Body of pancreas (tissue), 4 donors: ENCODE results near the gene TEX29. TPM values are rescaled to one million over a fixed set of nuclear protein-coding genes. Genes with fewer than 3 reads are reported as not detected.

Source experiments
- ATAC-seq: fragments of 150-250 bp; one replicate; pipeline ENCODE4 v1.9.1; 2016
- DNase-seq, 4 donors: peaks; one replicate each; pipeline ENCODE4 v3.0.0-alpha.2; 2019
- H3K27ac ChIP-seq, 4 donors: fragments of 200-600 bp; sonication (generic); 1 replicate in 3 of 4; 2 replicates in 1 of 4; pipeline versions ENCODE4 v1.5.1 to v1.6.1; 2016 to 2019; ENCODE audit warnings: mild to moderate bottlenecking in 1 of 4, mixed read lengths in 1 of 4, moderate library complexity in 1 of 4
- H3K27me3 ChIP-seq, 2 donors: fragments of 200-600 bp; sonication (generic); one replicate each; pipeline ENCODE4 v1.6.0; 2016; ENCODE audit warnings: mild to moderate bottlenecking in 1 of 2
- H3K36me3 ChIP-seq, 2 donors: fragments of 200-600 bp; sonication (generic); replicated peaks in 1 of 2; 2 replicates each; pipeline ENCODE4 v1.5.1; 2016; ENCODE audit warnings: low read depth in 2 of 2; ENCODE audit not compliant: insufficient read depth in 1 of 2
- H3K4me1 ChIP-seq: fragments of 200-600 bp; sonication (generic); one replicate; pipeline ENCODE4 v1.6.0; 2016
- H3K4me3 ChIP-seq, 2 donors: fragments of 200-600 bp; sonication (generic); 1 replicate in 1 of 2; 2 replicates in 1 of 2; pipeline ENCODE4 v1.5.1; 2016 to 2019
- H3K9me3 ChIP-seq, 3 donors: fragments of 200-600 bp; sonication (generic); 1 replicate in 2 of 3; 2 replicates in 1 of 3; pipeline ENCODE4 v1.5.1; 2016
- POLR2A ChIP-seq, 3 donors: fragments of 450-650 bp; IDR thresholded peaks; one replicate each; pipeline ENCODE4 v1.6.1; 2016; ENCODE audit warnings: antibody characterized with exemption in 3 of 3, mild to moderate bottlenecking in 2 of 3
- WGBS, 2 donors: methylation state at CpG; one replicate each; pipeline ENCODE4 v1.1.5; 2017; 5-methylcytosine and 5-hydroxymethylcytosine counted together
- intact Hi-C: fragments of 100-400 bp; cut with DNase I; formaldehyde crosslinking; loops from one replicate; pipeline ENCODE4 v1.15.1; 2023
- total RNA-seq, 2 donors: library from RNA; depleted of rRNA; stranded (reverse); fragments of >200 nt; gene quantifications; one replicate each; pipeline ENCODE4 v1.1.0, GENCODE V29; 2016
- TF ChIP-seq, protein P1 (sequence below), 7 experiments: fragments of 450-650 bp in 4 of 7; fragments of 200-600 bp in 3 of 7; sonication (generic) in 3 of 7; IDR thresholded peaks; one replicate each; pipeline ENCODE4 v1.5.1; 2016 to 2019; ENCODE audit warnings: antibody characterized with exemption in 7 of 7

The TEX29 gene
- total RNA-seq, 2 donors from 2014 or later, result not detected

DNA sequence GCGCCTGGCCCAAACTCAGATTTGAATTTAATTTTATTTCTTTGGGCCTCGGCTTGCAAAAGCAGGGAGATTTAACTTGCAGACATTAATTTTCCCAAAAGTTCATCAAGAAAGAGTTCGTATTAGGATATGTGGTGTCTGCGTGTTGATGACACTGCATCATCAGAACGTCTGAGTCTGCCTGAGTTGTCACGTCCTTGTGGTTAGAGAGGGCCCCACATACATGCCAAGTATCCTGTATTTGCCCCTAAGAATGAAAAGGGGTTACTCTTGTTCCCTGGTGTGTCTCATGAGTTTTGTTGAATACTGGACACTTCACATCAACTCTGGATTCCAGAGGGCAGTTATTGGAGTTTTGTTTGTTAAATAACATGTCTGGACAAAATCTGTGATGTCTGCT is 5.6 kb upstream of the TEX29 start:
- no peaks in the 10 kb centered on the region for H3K9me3 ChIP-seq
- H3K27me3 ChIP-seq, result no peaks in the 10 kb centered on the region
- H3K4me3 ChIP-seq, result no peak overlapping the region
- WGBS, 2 donors, result 77 to 85% methylated on average over 6 of the region's 6 CpGs
- DNase-seq (no peak), ATAC-seq (no peak)
- intact Hi-C loops, result no loop called here
- TF ChIP-seq POLR2A (IDR thresholded peaks at IDR 0.05), result no peak
- TF ChIP-seq, protein P1, sequence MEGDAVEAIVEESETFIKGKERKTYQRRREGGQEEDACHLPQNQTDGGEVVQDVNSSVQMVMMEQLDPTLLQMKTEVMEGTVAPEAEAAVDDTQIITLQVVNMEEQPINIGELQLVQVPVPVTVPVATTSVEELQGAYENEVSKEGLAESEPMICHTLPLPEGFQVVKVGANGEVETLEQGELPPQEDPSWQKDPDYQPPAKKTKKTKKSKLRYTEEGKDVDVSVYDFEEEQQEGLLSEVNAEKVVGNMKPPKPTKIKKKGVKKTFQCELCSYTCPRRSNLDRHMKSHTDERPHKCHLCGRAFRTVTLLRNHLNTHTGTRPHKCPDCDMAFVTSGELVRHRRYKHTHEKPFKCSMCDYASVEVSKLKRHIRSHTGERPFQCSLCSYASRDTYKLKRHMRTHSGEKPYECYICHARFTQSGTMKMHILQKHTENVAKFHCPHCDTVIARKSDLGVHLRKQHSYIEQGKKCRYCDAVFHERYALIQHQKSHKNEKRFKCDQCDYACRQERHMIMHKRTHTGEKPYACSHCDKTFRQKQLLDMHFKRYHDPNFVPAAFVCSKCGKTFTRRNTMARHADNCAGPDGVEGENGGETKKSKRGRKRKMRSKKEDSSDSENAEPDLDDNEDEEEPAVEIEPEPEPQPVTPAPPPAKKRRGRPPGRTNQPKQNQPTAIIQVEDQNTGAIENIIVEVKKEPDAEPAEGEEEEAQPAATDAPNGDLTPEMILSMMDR (IDR thresholded peaks at IDR 0.05), result no peak
- no peak overlapping the region for H3K27ac ChIP-seq
- H3K36me3 ChIP-seq, result no peaks in the 10 kb centered on the region
- no peaks in the 10 kb centered on the region for H3K4me1 ChIP-seq

DNA sequence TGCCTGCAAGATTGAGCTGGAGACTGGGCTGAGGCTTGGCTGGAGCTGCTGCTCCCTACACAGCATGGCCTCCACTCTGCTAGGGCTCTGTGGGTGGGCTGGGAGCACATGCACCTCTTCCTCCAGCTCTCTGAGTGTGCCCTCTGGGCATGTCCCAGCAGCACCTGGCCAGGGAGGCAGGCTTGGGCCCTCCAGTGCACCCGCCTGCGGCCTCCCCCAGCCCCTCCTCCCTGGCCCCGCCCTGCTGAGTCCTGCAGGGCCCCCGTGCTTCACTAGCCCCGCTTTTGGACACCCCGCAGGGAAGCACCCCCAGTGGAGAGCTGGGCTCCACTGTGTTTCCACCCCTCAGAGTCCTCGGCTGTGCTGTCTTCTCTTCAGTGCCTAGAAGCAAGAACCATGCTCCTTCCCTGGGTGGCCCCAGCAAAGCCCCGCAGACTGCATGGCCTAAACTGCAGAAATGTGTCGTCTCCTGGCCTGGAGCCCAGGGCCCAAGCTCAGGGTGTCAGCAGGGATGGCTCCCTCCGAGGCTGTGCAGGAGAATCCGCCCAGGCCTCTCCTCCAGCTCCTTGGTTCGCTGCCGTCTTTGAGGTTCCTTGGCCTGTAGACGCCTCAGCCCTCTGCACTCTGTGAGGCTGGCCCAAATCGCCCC is 5.0 kb upstream of the TEX29 start:
- Histone ChIP-seq H3K4me1 (no peaks in the 10 kb centered on the region), H3K36me3 (no peaks in the 10 kb centered on the region), H3K27me3 (no peaks in the 10 kb centered on the region), H3K9me3 (no peaks in the 10 kb centered on the region), H3K4me3 (no peak overlapping the region), H3K27ac (no peak overlapping the region)
- WGBS, 2 donors, result 95 to 96% methylated on average over 5 to 15 of the region's 15 CpGs
- intact Hi-C loops, result no loop called here
- no peak for TF ChIP-seq POLR2A (IDR thresholded peaks at IDR 0.05)
- TF ChIP-seq, protein P1 (IDR thresholded peaks at IDR 0.05), result no peak
- no peak for ATAC-seq
- no peak for DNase-seq

DNA sequence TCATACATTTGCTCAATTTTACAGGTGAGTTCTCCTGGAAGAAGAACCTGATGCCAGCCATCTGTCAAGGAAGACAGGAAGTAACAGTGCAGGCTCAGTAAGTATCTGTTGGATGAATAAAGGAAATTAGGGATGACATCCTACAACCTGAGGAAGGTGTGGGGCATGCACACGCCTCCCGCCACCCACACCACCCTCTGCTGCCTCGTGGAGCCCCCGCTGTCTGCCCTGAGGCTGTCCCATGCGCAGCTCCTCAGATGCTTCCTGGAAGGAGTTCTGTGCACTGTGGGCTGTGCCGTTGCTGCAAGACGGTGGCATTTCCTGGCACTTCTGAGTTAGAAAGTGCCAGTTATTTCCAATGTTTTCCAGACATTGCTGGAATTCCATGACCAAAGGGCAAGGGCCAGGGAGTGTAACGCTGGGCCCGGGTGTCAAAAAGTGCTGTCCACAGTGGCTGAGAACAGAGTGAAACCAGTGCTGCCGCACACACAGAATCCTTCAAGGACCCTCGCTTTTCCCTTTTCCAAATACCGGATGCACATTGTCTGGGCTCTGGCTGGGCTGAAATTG is 4.2 kb upstream of the TEX29 start:
- no peak overlapping the region for H3K4me3 ChIP-seq
- no peak for TF ChIP-seq POLR2A (IDR thresholded peaks at IDR 0.05)
- TF ChIP-seq, protein P1 (IDR thresholded peaks at IDR 0.05), result no peak
- ATAC-seq (no peak), DNase-seq (no peak)
- no peak overlapping the region for H3K27ac ChIP-seq
- H3K9me3 ChIP-seq, result no peaks in the 10 kb centered on the region
- intact Hi-C loops, result no loop called here
- no peaks in the 10 kb centered on the region for H3K27me3 ChIP-seq
- H3K4me1 ChIP-seq, result no peaks in the 10 kb centered on the region
- H3K36me3 ChIP-seq, result no peaks in the 10 kb centered on the region
- WGBS, 2 donors, result 85 to 88% methylated on average over 12 of the region's 12 CpGs

DNA sequence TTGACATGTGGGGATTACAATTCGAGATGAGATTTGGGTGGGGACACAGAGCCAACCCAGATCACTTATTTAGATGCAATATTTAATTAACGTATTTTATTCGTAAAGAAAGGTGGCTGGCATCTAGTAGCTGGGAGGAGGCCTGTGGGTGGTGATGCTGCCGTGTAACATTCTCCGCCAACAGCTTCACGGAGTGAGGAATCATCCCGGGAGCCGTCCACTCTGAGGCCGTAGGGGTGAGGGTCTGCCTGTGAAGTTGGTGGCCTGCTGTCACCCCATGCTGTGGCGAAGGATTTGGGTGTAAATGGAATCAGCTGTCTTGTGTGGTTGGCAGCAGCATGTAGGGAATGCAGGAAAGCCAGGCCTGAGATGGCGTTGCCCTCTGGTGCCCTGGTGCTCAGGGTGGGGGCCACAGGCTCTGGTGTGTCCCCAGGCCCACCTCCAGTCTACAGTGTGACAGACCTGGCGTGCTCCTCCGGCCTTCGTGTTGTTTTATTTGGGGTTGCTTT is 3.3 kb upstream of the TEX29 start:
- H3K36me3 ChIP-seq, result no peaks in the 10 kb centered on the region
- H3K4me1 ChIP-seq, result no peaks in the 10 kb centered on the region
- DNase-seq (no peak), ATAC-seq (no peak)
- no peak overlapping the region for H3K4me3 ChIP-seq
- H3K27ac ChIP-seq, result no peak overlapping the region
- TF ChIP-seq POLR2A (IDR thresholded peaks at IDR 0.05), result no peak
- TF ChIP-seq, protein P1 (IDR thresholded peaks at IDR 0.05), result no peak
- WGBS, 2 donors, result 85 to 92% methylated on average over 13 to 14 of the region's 14 CpGs
- intact Hi-C loops, result no loop called here
- no peaks in the 10 kb centered on the region for H3K27me3 ChIP-seq
- H3K9me3 ChIP-seq, result no peaks in the 10 kb centered on the region
